ENCODE results near the gene KIF2A. TPM values are rescaled to one million over a fixed set of nuclear protein-coding genes. Genes with fewer than 3 reads are reported as not detected.

The KIF2A gene
- total and polyA plus RNA-seq, 2 donors (not counting 3 experiments of a cell fraction or from before 2014, with no cell fraction given), result 17.1 to 65.1 TPM

DNA sequence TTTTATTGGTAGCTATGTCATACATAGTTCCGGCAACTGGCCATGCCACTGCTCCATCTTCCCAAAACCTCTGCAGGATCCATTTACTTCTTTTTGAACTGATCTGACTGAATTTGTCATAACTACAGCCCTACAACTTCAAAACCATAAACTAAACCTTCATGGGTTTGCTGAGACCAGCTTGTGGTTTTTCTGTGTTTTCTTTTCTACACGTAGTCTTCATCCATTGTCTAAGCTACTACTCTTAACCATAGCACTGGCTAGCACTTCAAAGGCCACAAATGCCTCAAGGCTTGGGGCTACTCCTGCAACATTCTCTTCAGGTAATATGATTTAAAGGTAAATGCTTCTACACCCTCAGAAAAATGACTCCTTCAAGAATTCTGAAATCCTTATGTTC lies 9.0 kb upstream of the KIF2A start:
- BruUV-seq (replicated peaks), result no TSS peak
- Histone ChIP-seq H3K9me1 (replicated peaks; ENCODE audit: control insufficient read depth, extremely low read depth, insufficient read depth, low read length) (no peaks in the 10 kb centered on the region), H3K4me3 (replicated peaks in 1 of 3; ENCODE audit: insufficient read depth in 1 of 3, low read depth in 1 of 3, low read length in 3 of 3) (no peak overlapping the region), H3K4me1 (ENCODE audit: control insufficient read depth, extremely low read depth, insufficient read depth, low read length) (no peaks in the 10 kb centered on the region), H3K27me3 (ENCODE audit: control insufficient read depth in 2 of 2, insufficient read depth in 2 of 2, low read length in 2 of 2) (peaks cover 2 to 4% of the 10 kb centered on the region in 2 experiments), H3K9ac (replicated peaks; ENCODE audit: extremely low read depth, insufficient read depth, low read length) (no peak overlapping the region), H3K9me3 (replicated peaks; ENCODE audit: control insufficient read depth, insufficient read depth, low read length) (no peaks in the 10 kb centered on the region), H3K4me2 (ENCODE audit: insufficient read depth, low read length) (no peak overlapping the region), H3K79me2 (ENCODE audit: control insufficient read depth, insufficient read depth, low read length) (no peaks in the 10 kb centered on the region), H3K36me3 (ENCODE audit: control insufficient read depth in 2 of 2, extremely low read depth in 1 of 2, insufficient read depth in 2 of 2, low read length in 2 of 2) (no peaks in the 10 kb centered on the region), H2AFZ (ENCODE audit: low read depth, low read length) (no peak overlapping the region), H3K27ac (ENCODE audit: insufficient read depth, low read depth, low read length) (no peak overlapping the region), H4K20me1 (replicated peaks; ENCODE audit: control insufficient read depth, extremely low read depth, insufficient read depth, low read length) (no peaks in the 10 kb centered on the region)
- DNase-seq (ENCODE audit: low read depth, low spot score) (no peak), FAIRE-seq (no peak)
- POLR2A ChIA-PET, result no interaction called here
- intact Hi-C loops (cut with micrococcal nuclease) (no loop called here), dilution Hi-C loops (cut with MboI; ENCODE audit: extremely low pct_ligation_motif_present, low sequenced_read_pairs) (no loop called here)
- TF ChIP-seq, protein P1, sequence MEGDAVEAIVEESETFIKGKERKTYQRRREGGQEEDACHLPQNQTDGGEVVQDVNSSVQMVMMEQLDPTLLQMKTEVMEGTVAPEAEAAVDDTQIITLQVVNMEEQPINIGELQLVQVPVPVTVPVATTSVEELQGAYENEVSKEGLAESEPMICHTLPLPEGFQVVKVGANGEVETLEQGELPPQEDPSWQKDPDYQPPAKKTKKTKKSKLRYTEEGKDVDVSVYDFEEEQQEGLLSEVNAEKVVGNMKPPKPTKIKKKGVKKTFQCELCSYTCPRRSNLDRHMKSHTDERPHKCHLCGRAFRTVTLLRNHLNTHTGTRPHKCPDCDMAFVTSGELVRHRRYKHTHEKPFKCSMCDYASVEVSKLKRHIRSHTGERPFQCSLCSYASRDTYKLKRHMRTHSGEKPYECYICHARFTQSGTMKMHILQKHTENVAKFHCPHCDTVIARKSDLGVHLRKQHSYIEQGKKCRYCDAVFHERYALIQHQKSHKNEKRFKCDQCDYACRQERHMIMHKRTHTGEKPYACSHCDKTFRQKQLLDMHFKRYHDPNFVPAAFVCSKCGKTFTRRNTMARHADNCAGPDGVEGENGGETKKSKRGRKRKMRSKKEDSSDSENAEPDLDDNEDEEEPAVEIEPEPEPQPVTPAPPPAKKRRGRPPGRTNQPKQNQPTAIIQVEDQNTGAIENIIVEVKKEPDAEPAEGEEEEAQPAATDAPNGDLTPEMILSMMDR (IDR thresholded peaks at IDR 0.05; ENCODE audit: extremely low read depth in 1 of 2, insufficient read depth in 1 of 2, low read depth in 1 of 2, low read length in 2 of 2), result no peak
- TF ChIP-seq MYC (IDR thresholded peaks at IDR 0.05; ENCODE audit: low read depth, low read length), result no peak
- TF ChIP-seq FOS (IDR thresholded peaks at IDR 0.05; ENCODE audit: borderline replicate concordance, insufficient read depth, low read length), result no peak
- no peak for TF ChIP-seq POLR2AphosphoS5 (IDR thresholded peaks at IDR 0.05; ENCODE audit: insufficient read depth, low read depth, low read length)
- TF ChIP-seq GATA2 (IDR thresholded peaks at IDR 0.05; ENCODE audit: insufficient read depth, insufficient read length, low read depth, low read length), result no peak
- TF ChIP-seq EZH2 (IDR thresholded peaks at IDR 0.05; ENCODE audit: borderline replicate concordance, low read depth, low read length, severe bottlenecking), result no peak
- TF ChIP-seq, protein P2, sequence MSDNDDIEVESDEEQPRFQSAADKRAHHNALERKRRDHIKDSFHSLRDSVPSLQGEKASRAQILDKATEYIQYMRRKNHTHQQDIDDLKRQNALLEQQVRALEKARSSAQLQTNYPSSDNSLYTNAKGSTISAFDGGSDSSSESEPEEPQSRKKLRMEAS (IDR thresholded peaks at IDR 0.05; ENCODE audit: insufficient read depth, insufficient read length), result no peak
- TF ChIP-seq JUN (IDR thresholded peaks at IDR 0.05; ENCODE audit: borderline replicate concordance, insufficient read depth, insufficient read length, low read depth), result no peak
- TF ChIP-seq POLR2A (IDR thresholded peaks at IDR 0.05; ENCODE audit: low read depth, low read length), result no peak
- CTCF ChIA-PET, result interaction anchor here (1.3 to 1.6 kb wide), 4 partner anchors 9 to 72 kb away, joined by 3 to 8 read pairs (median 4); partner anchors contain the start of gene KIF2A

Data from endothelial cell of umbilical vein (primary cell).